Measurements from ENCODE around the gene MASTL.

Gene MASTL

GRCh38 chr10:27197980-27198620, 42.9 kb downstream of the MASTL start:
- H3K36me3 ChIP-seq (ENCODE audit: insufficient read depth, low read length), result peaks cover 33% of the 10 kb centered on the region; the same call in 1 of the 2 replicates
- TF ChIP-seq EZH2 (IDR thresholded peaks at IDR 0.05; ENCODE audit: borderline replicate concordance, low read length) (no peak), CTCF (IDR thresholded peaks at IDR 0.05; ENCODE audit: low read length) (no peak)
- H3K9me3 ChIP-seq (ENCODE audit: low read length), result no peaks in the 10 kb centered on the region
- H3K79me2 ChIP-seq (ENCODE audit: insufficient read depth, low read length), result no peaks in the 10 kb centered on the region
- H2AFZ ChIP-seq (ENCODE audit: low read length), result no peak overlapping the region
- no peaks in the 10 kb centered on the region for H3K4me1 ChIP-seq (ENCODE audit: insufficient read depth, low read length, severe bottlenecking)
- no peaks in the 10 kb centered on the region for H4K20me1 ChIP-seq (ENCODE audit: insufficient read depth, low read length)
- H3K4me2 ChIP-seq (ENCODE audit: low read length), result no peak overlapping the region
- H3K9ac ChIP-seq (ENCODE audit: low read length), result no peak overlapping the region
- no peaks in the 10 kb centered on the region for H3K27me3 ChIP-seq (ENCODE audit: insufficient read depth, low read length)
- no peak overlapping the region for H3K27ac ChIP-seq (ENCODE audit: low read depth, low read length, poor library complexity, severe bottlenecking)
- no peaks in the 10 kb centered on the region for H3K9me2 ChIP-seq (ENCODE audit: low read depth, low read length)
- no peak overlapping the region for H3K4me3 ChIP-seq (ENCODE audit: low read depth, low read length, poor library complexity, severe bottlenecking)
- no peaks in the 10 kb centered on the region for H3F3A ChIP-seq (ENCODE audit: insufficient read depth, low read length)

GRCh38 chr10:27203806-27204205, 48.7 kb downstream of the MASTL start:
- H3K79me2 ChIP-seq (ENCODE audit: insufficient read depth, low read length), result no peaks in the 10 kb centered on the region
- H3K9me2 ChIP-seq (ENCODE audit: low read depth, low read length), result no peaks in the 10 kb centered on the region
- no peak overlapping the region for H3K9ac ChIP-seq (ENCODE audit: low read length)
- H3F3A ChIP-seq (ENCODE audit: insufficient read depth, low read length), result no peaks in the 10 kb centered on the region
- H3K9me3 ChIP-seq (ENCODE audit: low read length), result no peaks in the 10 kb centered on the region
- H3K27ac ChIP-seq (ENCODE audit: low read depth, low read length, poor library complexity, severe bottlenecking), result no peak overlapping the region
- no peak for TF ChIP-seq CTCF (IDR thresholded peaks at IDR 0.05; ENCODE audit: low read length)
- TF ChIP-seq EZH2 (IDR thresholded peaks at IDR 0.05; ENCODE audit: borderline replicate concordance, low read length), result no peak
- H2AFZ ChIP-seq (ENCODE audit: low read length), result no peak overlapping the region
- H3K36me3 ChIP-seq (ENCODE audit: insufficient read depth, low read length), result peaks cover 62% of the 10 kb centered on the region
- no peaks in the 10 kb centered on the region for H3K4me1 ChIP-seq (ENCODE audit: insufficient read depth, low read length, severe bottlenecking)
- H4K20me1 ChIP-seq (ENCODE audit: insufficient read depth, low read length), result no peaks in the 10 kb centered on the region
- no peaks in the 10 kb centered on the region for H3K27me3 ChIP-seq (ENCODE audit: insufficient read depth, low read length)
- H3K4me3 ChIP-seq (ENCODE audit: low read depth, low read length, poor library complexity, severe bottlenecking), result no peak overlapping the region
- no peak overlapping the region for H3K4me2 ChIP-seq (ENCODE audit: low read length)

GRCh38 chr10:27207350-27207749, 52.2 kb downstream of the MASTL start:
- Histone ChIP-seq H2AFZ (ENCODE audit: low read length) (no peak overlapping the region), H3K36me3 (ENCODE audit: insufficient read depth, low read length) (peaks cover 86% of the 10 kb centered on the region), H3F3A (ENCODE audit: insufficient read depth, low read length) (no peaks in the 10 kb centered on the region), H3K79me2 (ENCODE audit: insufficient read depth, low read length) (no peaks in the 10 kb centered on the region), H3K4me1 (ENCODE audit: insufficient read depth, low read length, severe bottlenecking) (no peaks in the 10 kb centered on the region), H3K9ac (ENCODE audit: low read length) (no peak overlapping the region), H3K27me3 (ENCODE audit: insufficient read depth, low read length) (no peaks in the 10 kb centered on the region), H4K20me1 (ENCODE audit: insufficient read depth, low read length) (no peaks in the 10 kb centered on the region), H3K27ac (ENCODE audit: low read depth, low read length, poor library complexity, severe bottlenecking) (no peak overlapping the region), H3K4me2 (ENCODE audit: low read length) (no peak overlapping the region), H3K9me3 (ENCODE audit: low read length) (no peaks in the 10 kb centered on the region), H3K9me2 (ENCODE audit: low read depth, low read length) (no peaks in the 10 kb centered on the region), H3K4me3 (ENCODE audit: low read depth, low read length, poor library complexity, severe bottlenecking) (no peak overlapping the region)
- no peak for TF ChIP-seq EZH2 (IDR thresholded peaks at IDR 0.05; ENCODE audit: borderline replicate concordance, low read length)
- TF ChIP-seq CTCF (IDR thresholded peaks at IDR 0.05; ENCODE audit: low read length), result no peak

Measured in OCI-LY1 (cell line).